Fibroblast of lung (primary cell): Measurements from ENCODE around the gene GAS7.

Experiments used
- CTCF ChIP-seq, 2 donors: IDR thresholded peaks in 1 of 2; conservative IDR thresholded peaks in 1 of 2; 1 replicate in 1 of 2; 2 replicates in 1 of 2; pipeline ENCODE4 v1.5.1; 2011 to 2012; ENCODE audit warnings: low read length in 2 of 2, control low read depth in 1 of 2, inconsistent platforms in 1 of 2, low read depth in 1 of 2, mild to moderate bottlenecking in 1 of 2
- EZH2 ChIP-seq: IDR thresholded peaks from 2 replicates; pipeline ENCODE4 v1.5.1; 2012; ENCODE audit warnings: low read length, control low read depth, mild to moderate bottlenecking; ENCODE audit errors: missing control alignments

GRCh38 chr17:9875441-9875840, 323.0 kb downstream of the GAS7 start:
- TF ChIP-seq CTCF (conservative IDR thresholded peaks at IDR 0.05 in 1 of 2, IDR thresholded peaks at IDR 0.05 in 1 of 2; ENCODE audit: low read depth in 1 of 2, low read length in 2 of 2) (no peak), EZH2 (no peak)
